GM19240 (cell line): ENCODE measurements around the gene CELA2B.
"Not testable (repeated sequence)": the region's sequence is repeated elsewhere in the genome, so short reads cannot be mapped to it uniquely, and the experiment has no call there.

Experiments used
- DNase-seq: peaks from one replicate; pipeline ENCODE4 v3.0.0; 2011; ENCODE audit warnings: low spot score; ENCODE audit not compliant: insufficient read length

The CELA2B gene

GRCh38 chr1:15475752-15476314 lies at the start of gene CELA2B:
Gene CELA2B, plus strand, starts transcription at chr1:15476104. Its CDS starts 22 bp downstream, at chr1:15476126.
- DNase-seq: no peak

GRCh38 chr1:15426492-15427279 lies 49.2 kb upstream of the CELA2B start:
- DNase-seq: no peak

- DNase-seq: no peak
Observed at GRCh38 chr1:15427280-15427666, 48.6 kb upstream of the CELA2B start.

GRCh38 chr1:15428252-15428651 lies 47.7 kb upstream of the CELA2B start:
- DNase-seq: not testable (repeated sequence)

GRCh38 chr1:15428815-15429435 lies 47.0 kb upstream of the CELA2B start:
- no peak for DNase-seq

- no peak for DNase-seq
Observed at GRCh38 chr1:15429701-15430149, 46.2 kb upstream of the CELA2B start.

GRCh38 chr1:15430787-15431570 lies 44.9 kb upstream of the CELA2B start:
- peak; percentile 92 for DNase-seq

- DNase-seq: no peak
Observed at GRCh38 chr1:15431571-15431948, 44.3 kb upstream of the CELA2B start.

GRCh38 chr1:15432324-15432723 lies 43.6 kb upstream of the CELA2B start:
- DNase-seq: no peak

GRCh38 chr1:15433471-15433870 lies 42.4 kb upstream of the CELA2B start:
- DNase-seq: no peak

GRCh38 chr1:15434739-15435138 lies 41.2 kb upstream of the CELA2B start:
- not testable (repeated sequence) for DNase-seq

GRCh38 chr1:15435239-15436077 lies 40.4 kb upstream of the CELA2B start:
- no peak for DNase-seq

- DNase-seq: no peak
Observed at GRCh38 chr1:15436881-15437442, 38.9 kb upstream of the CELA2B start.

GRCh38 chr1:15439325-15439724 lies 36.6 kb upstream of the CELA2B start:
- DNase-seq: no peak

- no peak for DNase-seq
Observed at GRCh38 chr1:15440357-15440756, 35.5 kb upstream of the CELA2B start.

GRCh38 chr1:15441247-15441646 lies 34.7 kb upstream of the CELA2B start:
- no peak for DNase-seq

- no peak for DNase-seq
Observed at GRCh38 chr1:15442119-15442518, 33.8 kb upstream of the CELA2B start.

- no peak for DNase-seq
Observed at GRCh38 chr1:15442759-15443158, 33.1 kb upstream of the CELA2B start.

GRCh38 chr1:15443281-15443680 lies 32.6 kb upstream of the CELA2B start:
- DNase-seq: no peak
